ENCODE results near the gene CACNA2D1.

- TF ChIP-seq, protein P1, sequence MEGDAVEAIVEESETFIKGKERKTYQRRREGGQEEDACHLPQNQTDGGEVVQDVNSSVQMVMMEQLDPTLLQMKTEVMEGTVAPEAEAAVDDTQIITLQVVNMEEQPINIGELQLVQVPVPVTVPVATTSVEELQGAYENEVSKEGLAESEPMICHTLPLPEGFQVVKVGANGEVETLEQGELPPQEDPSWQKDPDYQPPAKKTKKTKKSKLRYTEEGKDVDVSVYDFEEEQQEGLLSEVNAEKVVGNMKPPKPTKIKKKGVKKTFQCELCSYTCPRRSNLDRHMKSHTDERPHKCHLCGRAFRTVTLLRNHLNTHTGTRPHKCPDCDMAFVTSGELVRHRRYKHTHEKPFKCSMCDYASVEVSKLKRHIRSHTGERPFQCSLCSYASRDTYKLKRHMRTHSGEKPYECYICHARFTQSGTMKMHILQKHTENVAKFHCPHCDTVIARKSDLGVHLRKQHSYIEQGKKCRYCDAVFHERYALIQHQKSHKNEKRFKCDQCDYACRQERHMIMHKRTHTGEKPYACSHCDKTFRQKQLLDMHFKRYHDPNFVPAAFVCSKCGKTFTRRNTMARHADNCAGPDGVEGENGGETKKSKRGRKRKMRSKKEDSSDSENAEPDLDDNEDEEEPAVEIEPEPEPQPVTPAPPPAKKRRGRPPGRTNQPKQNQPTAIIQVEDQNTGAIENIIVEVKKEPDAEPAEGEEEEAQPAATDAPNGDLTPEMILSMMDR (IDR thresholded peaks at IDR 0.05), result no peak
- no peak for TF ChIP-seq POLR2A (IDR thresholded peaks at IDR 0.05)
Measured at GRCh38 chr7:82172881-82173280, 270.7 kb downstream of the CACNA2D1 start.
